NCI-H1436 (cell line): Measurements from ENCODE around the gene PIP5KL1.
"Not testable (repeated sequence)": the region's sequence is repeated elsewhere in the genome, so short reads cannot be mapped to it uniquely, and the experiment has no call there.

ENCODE experiments used
- DNase-seq: peaks from one replicate; lab custom pipeline; 2025; lab: John Stamatoyannopoulos, UW

PIP5KL1 gene

DNA sequence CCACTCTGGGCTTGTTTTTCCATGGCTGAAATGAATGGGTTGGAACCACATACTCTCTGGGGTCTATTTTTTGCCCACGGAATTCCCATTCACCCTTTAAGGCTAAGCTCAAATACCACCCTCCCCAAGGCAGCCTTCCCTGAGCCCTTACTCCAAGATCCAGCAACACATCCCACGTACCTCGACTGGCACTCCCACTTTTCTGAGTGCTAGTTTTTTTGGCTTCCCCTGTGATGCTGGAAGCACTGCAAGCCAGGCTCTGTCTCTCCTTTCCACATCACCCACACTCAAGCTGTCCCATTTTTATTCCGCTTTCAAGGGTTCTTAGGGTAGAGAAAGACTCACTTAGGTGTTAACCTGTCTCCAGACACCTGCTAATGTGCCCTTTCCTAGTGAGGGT is 37.2 kb downstream of the PIP5KL1 start:
- DNase-seq, result no peak

DNA sequence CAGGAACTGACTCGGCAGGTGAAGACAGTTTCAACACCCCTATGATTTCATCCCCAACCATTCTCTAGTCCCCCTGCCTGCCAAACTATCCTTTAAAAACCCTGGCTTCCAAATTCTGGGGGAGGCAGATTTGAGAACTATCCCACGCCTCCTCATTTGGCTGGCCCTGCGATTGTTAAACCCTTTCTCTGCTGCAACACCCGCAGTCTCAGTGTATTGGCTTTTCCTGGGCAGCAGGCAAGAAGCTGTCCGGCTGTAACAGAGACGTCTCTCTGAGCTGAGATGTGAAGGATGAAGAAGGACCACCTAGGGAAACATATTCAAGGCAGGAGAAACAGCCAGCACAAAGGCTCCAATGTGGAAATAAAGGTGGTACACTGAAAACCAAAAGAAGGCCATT is 37.7 kb downstream of the PIP5KL1 start:
- DNase-seq, result no peak

GRCh38 chr9:127890053-127890452 is 40.5 kb downstream of the PIP5KL1 start:
- DNase-seq, result no peak

DNA sequence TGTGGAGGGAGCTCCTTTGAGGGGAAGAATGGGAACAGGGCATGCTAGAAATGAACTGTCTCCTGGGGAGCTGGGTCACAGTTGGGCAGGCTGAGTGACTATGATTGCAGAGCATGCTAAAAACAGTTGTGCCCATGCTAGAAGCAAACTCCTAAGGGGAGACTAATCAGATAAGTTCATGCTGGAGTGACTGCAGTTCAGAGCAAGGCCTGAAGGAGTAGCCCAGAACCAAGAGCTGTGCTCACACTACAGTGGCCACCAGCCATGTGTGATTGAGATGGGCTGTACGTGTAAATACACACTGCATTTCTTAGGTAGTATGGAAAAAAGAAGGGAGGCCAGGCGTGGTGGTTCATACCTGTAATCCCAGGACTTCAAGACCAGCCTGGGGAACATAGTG is 42.8 kb downstream of the PIP5KL1 start:
- no peak for DNase-seq

DNA sequence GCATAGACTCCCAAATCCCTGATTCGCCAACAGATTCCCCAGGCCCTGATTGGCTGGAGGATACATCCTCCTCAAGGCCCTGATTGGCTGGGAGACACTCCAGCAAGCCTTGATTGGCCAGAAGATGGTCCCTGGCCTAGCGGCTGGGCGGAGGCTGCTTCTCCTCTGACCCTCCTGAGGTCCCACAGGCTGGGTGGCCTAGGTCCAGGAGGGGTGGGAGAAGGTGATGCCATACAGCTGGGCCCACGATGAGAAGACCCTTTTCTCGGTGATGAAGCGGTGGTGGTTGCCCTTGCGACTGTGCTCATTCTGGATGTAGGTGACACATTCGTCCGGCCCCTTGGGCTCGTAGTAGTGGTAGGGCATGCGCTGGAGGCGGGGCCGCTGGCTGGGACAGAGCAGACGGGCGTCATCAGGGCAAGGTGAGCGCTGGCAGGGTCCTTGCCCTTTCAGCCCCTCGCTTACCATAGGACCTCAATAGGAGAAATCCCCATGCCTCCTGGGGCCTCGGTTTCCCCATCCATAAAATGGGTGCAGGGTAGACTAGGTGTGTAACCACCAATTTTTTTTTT is 44.1 kb downstream of the PIP5KL1 start:
- DNase-seq, result no peak

GRCh38 chr9:127885508-127886281 is 44.9 kb downstream of the PIP5KL1 start:
- DNase-seq, result no peak

GRCh38 chr9:127884976-127885490 is 45.5 kb downstream of the PIP5KL1 start:
- DNase-seq, result no peak

DNA sequence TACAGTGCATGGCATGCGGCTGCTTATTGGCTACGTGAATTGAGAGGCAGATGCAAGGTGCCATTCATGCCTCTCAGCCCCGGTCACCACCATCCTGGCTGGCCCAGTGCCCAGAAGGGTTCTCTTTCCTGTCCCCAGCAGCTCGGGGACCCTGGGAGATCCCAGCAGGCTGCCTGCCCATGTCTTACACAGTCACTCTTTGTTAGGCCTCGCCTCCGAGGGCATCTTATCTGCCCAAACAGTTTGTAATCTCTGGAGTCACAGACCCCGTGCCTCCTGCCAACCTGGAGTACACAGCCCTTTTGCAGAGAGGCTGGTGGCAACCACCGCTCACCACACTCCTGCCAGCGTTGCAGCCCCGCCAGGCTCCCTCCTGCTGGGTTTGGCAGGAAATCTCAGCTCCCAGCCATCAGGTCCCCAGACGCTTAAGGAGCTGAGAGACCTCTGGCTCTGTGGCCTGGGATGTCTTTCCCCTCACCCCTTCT is 46.1 kb downstream of the PIP5KL1 start:
- DNase-seq, result peak; percentile 37

GRCh38 chr9:127883959-127884358 is 46.6 kb downstream of the PIP5KL1 start:
- DNase-seq, result no peak

DNA sequence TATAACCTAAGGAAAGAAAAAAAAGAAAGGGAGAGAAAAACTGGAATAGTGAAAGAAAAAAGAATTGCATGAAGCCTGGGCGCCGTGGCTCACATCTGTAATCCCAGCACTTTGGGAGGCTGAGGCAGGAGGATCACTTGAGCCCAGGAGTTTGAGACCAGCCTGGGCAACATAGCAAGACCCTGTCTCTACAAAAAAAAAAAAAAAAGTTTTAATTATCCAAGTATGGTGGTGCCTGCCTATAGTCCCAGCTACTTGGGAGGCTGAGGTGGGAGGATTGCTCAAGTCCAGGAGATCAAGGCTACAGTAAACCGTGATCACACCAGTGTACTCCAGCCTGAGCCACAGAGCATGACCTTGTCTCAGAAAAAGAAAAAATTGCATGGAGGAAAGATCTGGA is 48.9 kb downstream of the PIP5KL1 start:
- not testable (repeated sequence) for DNase-seq

GRCh38 chr9:127880143-127880542 is 50.4 kb downstream of the PIP5KL1 start:
- no peak for DNase-seq

- no peak for DNase-seq
Observed at GRCh38 chr9:127878652-127879390, 51.8 kb downstream of the PIP5KL1 start.

DNA sequence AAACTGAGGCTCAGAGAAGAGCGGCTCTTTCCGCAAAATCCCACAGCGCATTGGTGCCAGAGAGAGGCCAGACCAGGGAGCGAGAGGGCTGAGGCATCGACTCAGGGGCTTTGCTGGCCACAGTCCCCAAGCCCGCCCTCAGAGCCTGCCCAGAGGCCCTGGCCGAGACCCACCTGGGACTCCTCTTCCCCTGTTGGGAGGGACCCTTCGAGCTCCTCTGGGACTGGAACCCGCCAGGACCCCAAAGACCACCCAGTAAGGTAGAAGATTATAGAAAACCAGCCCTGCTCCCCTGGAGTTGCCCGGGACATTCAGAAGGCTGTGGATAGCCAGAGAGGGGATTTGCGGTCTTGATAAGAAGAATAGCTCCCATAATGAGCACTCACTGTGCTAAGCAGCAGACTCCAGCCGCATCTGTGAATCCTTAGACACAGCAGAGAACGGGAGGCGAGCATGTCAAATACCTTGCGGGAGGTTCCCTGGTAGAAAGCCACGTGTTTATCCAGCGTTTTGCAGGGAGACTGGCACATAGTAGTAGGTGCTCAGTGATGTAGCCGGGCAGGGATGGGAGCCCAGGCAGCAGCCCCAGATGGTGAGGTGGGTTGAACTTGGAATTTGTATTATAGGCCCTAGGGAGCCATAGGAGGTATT is 52.5 kb downstream of the PIP5KL1 start:
- DNase-seq, result no peak

- DNase-seq, result peak; percentile 40
Observed at GRCh38 chr9:127877566-127877998, 53.0 kb downstream of the PIP5KL1 start, which contains the start of gene AK1. TSS of gene AK1 (minus strand) at chr9:127877675. CDS start at chr9:127874617, 3,058 bp downstream.

DNA sequence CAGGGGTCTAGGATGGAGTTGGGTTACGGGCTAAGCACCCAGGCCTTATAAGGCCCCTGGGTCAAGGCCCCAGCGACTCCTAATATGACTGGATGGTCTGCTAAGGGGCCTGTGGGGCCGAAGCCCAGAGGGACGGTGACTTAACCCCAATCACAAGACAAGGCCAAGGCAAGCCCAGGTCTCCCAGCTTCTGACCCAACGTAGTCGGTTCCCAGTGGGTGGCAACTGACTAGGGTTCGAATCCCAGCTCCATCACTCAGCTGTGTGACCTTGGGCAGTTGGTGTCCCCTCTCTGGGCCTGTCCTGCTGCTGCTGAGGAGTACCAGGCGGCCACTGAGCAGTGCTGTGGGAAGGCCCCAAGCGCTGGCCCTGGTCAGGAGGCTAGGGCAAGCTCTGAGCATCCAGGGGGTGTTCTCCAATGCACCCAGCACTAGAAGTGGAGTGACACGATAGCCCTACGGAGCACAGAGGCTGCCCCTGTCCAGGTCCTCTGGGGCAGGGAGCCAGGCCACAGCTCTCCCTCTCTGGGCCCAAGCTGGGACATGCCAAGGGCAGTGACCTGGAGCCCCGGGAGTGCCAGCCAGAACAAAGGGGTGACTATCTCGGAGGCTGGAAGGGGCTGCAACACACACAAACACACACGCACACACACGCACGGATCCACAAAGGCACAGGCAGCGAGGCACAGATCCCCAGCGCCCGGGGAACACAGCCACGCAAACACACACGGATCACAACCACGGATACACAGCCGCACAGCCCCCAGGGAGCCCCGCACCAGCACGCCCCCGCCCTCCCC is 53.6 kb downstream of the PIP5KL1 start:
- DNase-seq, result no peak

DNA sequence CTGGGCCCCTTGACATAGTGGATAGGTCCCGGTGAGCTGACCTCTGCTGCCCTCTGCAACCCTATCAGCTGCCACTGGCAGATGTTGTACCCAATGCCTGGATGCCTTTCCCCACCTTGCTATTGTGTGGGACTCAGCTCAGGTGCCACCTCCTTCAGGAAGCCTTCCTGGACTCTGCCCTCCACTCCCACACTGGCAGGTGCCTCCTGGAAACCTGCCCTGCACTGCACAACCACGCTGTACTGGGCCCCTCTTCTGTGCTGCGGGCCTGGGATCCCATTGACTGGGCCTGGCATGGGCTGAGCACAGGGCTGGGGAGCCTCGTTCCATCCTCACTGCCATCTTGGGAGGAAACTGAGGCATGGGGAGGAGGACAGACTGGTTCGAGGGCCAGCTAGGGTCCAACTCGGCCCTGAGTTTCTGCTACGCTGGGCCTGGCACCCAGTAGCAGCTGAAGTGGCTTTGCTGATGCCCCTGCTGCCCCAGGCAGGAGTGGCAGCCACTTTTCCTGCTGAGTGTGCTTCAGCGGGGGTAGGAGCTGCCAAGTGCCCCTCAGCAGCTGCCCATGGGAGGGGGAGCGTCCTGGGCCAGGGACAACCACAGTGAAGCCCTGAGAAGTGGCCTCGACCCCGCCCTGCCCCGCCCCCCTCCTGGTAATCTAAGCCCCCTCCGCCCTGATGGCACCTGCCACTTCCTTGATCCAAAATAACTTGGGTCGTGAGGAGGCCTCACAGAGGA is 54.4 kb downstream of the PIP5KL1 start:
- DNase-seq, result no peak

GRCh38 chr9:127875306-127875966 is 55.1 kb downstream of the PIP5KL1 start:
- DNase-seq, result no peak

GRCh38 chr9:127874301-127875221 is 56.0 kb downstream of the PIP5KL1 start:
- DNase-seq, result no peak

GRCh38 chr9:127873886-127874285 is 56.7 kb downstream of the PIP5KL1 start:
- DNase-seq, result no peak
